Mononuclear cell (primary cell): ENCODE data around the gene CSNK1A1L. TPM values are rescaled to one million over a fixed set of nuclear protein-coding genes. Genes with fewer than 3 reads are reported as not detected.

ENCODE experiments used
- H3K27me3 ChIP-seq: 2 replicates; pipeline ENCODE4 v1.6.0; 2011; ENCODE audit warnings: low read length, control low read depth; ENCODE audit not compliant: insufficient read depth
- H3K4me1 ChIP-seq: 2 replicates; pipeline ENCODE4 v1.5.1; 2011; ENCODE audit warnings: mild to moderate bottlenecking, low read length, control low read depth; ENCODE audit not compliant: insufficient read depth
- H3K4me3 ChIP-seq: 2 replicates; pipeline ENCODE4 v1.5.1; 2011; ENCODE audit warnings: mild to moderate bottlenecking, low read length, moderate library complexity
- H3K9me3 ChIP-seq: 2 replicates; pipeline ENCODE4 v1.5.1; 2011; ENCODE audit warnings: low read depth, mild to moderate bottlenecking, control low read depth, low read length
- total RNA-seq: library from RNA; depleted of rRNA; stranded (reverse); fragments of >200 nt; gene quantifications from one replicate; pipeline ENCODE4 v1.2.3, GENCODE V29; 2012

Gene CSNK1A1L
- total RNA-seq: not detected

DNA sequence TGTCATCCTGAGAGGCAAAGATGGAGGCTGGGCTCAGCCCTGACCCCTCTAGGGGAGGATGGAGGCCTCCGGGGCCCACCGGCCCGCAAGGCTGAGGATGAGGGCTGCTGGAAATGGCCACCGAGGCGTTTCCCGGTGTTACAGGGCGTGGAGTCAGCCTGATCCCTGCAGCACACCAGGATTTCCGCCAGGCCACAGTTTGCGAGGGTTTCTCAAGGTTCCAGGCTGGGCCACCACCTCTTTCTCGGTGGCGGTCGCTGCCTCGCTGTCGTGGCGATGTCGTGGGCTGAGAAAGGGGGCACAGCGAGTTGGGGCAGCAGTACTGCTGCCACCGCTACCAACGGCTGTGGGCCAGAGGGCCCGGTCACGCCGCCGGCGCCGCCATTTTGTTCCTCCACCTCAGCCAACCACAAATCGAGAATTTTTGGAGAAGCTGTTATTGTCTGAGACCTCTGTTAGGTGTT, at the start of gene CSNK1A1L:
TSS of gene CSNK1A1L (minus strand) at position 414 of the 464 bp plus-strand sequence. CDS start at position 6, 408 bp downstream.
- peaks cover 3% of the 10 kb centered on the region for H3K27me3 ChIP-seq

DNA sequence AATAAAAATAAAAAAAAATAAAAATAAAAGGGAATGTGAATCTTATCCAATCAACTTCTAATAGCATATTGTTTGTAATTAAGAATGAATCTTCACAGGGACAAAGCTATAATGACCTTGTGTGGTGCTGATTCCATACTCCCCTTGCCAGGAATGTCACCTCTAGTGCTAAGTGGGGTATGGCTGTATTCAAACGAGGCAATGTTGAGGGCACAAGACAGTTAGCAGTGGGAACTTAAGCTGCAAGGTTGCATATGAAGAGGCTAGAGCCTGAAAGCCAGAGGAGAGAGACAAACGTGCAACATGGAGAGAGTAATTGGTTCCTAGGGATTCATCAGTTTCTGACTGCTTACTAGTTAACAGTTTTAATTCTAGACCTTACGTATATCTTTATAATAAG, 43.9 kb upstream of the CSNK1A1L start:
- no peaks in the 10 kb centered on the region for H3K27me3 ChIP-seq
- H3K9me3 ChIP-seq: no peaks in the 10 kb centered on the region

More for the DNA sequence above, at the start of gene CSNK1A1L:
- Histone ChIP-seq H3K4me3 (no peak within 1 kb of the TSS), H3K9me3 (no peaks in the 10 kb centered on the region), H3K4me1 (no peaks in the 10 kb centered on the region)

DNA sequence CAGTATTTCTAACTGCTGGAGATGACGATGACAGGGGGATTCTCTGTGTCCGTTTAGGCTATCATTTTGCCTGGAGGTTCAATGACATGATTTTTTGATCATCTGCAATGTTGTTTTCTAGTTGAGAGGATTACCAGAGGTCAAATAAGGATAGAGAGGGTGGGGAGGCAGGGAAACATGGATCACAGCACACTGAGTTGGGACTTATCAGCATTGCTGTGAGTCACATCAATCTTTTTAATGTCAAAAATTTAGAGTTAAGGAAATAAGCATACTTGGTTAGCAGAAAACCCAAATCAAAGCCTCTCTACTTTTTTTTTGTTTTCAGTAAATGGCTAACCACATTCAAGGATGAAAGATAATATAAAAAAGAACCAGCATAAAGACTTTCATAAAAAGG, 43.0 kb upstream of the CSNK1A1L start:
- Histone ChIP-seq H3K4me1 (no peaks in the 10 kb centered on the region), H3K4me3 (no peak overlapping the region), H3K27me3 (no peaks in the 10 kb centered on the region), H3K9me3 (no peaks in the 10 kb centered on the region)

More for the DNA sequence above, 43.9 kb upstream of the CSNK1A1L start:
- H3K4me3 ChIP-seq: no peak overlapping the region
- H3K4me1 ChIP-seq: no peaks in the 10 kb centered on the region

DNA sequence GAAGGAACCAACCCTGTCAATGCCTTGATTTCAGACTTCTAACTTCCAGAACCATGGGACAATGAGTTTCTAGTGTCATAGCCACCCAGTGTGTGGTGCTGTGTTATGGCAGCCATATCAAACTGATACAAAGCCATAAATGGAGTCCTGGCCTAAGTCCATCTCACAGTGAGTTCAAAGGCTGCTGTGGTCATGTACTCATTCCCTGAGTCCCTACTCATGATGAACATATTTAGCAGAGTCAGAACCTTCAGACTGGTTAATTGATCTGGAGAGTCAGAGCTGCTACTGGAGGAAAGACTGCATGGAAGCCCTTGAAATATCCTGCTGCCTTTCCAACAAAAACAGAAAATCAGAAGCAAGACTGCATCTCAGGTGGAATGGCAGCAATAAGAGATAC, 39.2 kb upstream of the CSNK1A1L start:
- no peak overlapping the region for H3K4me3 ChIP-seq
- no peaks in the 10 kb centered on the region for H3K4me1 ChIP-seq
- no peaks in the 10 kb centered on the region for H3K27me3 ChIP-seq
- H3K9me3 ChIP-seq: no peaks in the 10 kb centered on the region

DNA sequence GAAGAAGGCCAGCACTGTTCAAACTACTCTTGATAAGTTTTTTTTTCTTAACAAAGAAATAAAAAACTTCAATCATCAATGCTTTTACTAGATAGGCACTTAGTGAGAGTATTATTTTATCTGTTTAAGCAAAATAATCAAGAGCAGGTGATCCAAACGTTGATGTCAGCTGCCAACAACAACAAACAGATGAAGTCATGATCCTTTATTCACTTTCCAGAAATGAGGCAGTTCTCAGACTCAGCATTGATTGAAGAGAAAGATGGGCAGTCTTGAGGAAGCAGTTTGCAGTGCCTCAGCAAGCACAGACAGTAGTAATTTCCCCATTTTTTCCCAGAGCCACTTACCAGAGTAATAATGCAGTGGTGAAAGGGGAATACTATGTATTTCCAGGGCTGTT, 38.4 kb upstream of the CSNK1A1L start:
- H3K4me3 ChIP-seq: no peak overlapping the region
- H3K27me3 ChIP-seq: no peaks in the 10 kb centered on the region
- H3K4me1 ChIP-seq: no peaks in the 10 kb centered on the region
- H3K9me3 ChIP-seq: no peaks in the 10 kb centered on the region

DNA sequence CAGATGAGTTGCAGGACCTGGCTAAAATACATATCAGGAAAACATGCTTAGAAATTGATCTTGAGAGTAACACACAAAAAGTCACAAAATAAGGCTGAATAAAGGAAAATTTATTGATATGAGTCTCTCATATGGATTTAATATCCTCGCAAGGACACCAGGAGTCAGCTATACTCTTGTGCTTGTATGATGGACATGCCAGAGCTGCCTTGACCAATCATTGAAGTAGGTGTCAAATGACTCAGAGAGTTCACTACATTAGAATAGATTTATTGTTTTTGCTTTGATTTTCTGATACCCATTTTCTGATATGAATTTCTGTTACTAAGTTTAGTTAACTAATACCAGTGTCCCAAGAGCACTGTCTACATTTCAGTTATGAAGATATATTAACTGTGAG, 37.4 kb upstream of the CSNK1A1L start:
- H3K4me1 ChIP-seq: no peaks in the 10 kb centered on the region
- H3K4me3 ChIP-seq: no peak overlapping the region
- H3K27me3 ChIP-seq: no peaks in the 10 kb centered on the region
- no peaks in the 10 kb centered on the region for H3K9me3 ChIP-seq

DNA sequence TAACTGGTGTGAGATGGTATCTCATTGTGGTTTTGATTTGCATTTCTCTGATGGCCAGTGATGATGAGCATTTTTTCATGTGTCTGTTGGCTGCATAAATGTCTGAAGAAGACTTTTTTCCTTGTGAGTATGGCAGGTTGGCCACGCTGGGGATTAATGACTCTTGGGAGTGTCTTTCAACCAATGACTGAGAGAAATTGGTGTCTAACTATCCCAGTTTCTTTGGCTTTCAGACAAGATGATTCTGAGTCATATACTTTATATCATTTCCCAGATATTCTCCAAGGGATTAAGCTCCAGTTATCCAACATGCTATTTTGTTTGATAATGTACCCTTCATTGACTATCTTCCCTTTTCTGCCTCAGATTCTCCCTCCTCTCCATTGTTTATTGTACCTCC, 35.5 kb upstream of the CSNK1A1L start:
- Histone ChIP-seq H3K27me3 (no peaks in the 10 kb centered on the region), H3K4me1 (no peaks in the 10 kb centered on the region), H3K9me3 (no peaks in the 10 kb centered on the region), H3K4me3 (no peak overlapping the region)

DNA sequence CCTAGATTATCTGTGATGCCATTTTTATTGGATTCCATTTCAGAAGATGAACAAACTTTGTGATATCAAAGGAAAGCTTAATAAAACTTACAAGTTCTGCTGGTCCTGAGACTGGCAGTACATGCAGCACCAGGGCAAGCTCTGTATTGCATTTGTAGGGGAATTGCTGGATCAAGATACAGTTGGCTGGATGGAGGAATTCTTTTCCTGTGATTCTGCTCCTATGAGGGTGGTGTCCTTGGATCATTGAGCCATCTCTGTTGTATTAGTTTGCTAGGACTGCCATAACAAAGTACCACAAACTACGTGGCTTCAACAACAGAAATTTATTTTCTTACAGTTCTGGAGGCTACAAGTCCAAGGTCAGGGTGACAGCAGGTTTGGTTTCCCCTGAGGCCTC, 33.9 kb upstream of the CSNK1A1L start:
- Histone ChIP-seq H3K9me3 (no peaks in the 10 kb centered on the region), H3K4me1 (no peaks in the 10 kb centered on the region), H3K27me3 (no peaks in the 10 kb centered on the region), H3K4me3 (no peak overlapping the region)

DNA sequence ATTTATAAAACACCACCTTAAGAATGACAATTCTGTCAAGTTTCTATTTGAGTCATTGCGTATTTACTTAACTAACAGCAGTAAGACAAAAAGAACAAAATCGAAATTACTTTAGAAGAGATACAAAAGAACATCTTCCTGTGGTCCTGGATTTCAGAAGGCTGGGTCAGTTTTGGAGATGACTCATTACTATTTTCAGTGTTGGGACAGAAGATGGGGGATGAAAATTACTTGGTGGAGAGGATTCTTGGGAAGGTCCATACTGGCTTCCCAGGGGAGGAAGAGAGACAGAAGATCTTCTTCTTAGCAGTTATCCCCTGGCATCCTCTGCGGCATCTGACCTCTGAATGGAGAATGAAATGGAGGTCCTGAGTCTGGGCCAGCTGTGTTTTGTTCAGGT, 33.5 kb upstream of the CSNK1A1L start:
- H3K9me3 ChIP-seq: no peaks in the 10 kb centered on the region
- no peaks in the 10 kb centered on the region for H3K4me1 ChIP-seq
- no peaks in the 10 kb centered on the region for H3K27me3 ChIP-seq
- no peak overlapping the region for H3K4me3 ChIP-seq

DNA sequence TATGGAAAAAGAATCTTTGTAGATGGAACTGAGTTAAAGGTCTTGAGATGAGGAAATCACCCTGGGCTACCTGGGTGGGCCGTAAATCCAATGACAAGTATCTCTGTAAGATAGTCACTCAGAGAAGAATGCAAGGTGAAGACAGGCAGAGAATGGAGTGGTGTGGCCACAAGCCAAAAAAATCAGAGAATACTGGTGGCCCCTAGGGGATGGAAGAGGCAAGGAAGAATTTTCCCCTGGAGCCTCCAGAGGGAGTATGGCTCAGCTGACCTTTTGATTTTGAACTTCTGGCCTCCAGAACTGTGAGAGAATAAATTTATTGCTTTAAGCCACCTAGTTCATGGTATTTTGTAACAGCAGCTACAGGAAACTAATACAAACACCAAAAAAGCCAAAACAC, 32.7 kb upstream of the CSNK1A1L start:
- Histone ChIP-seq H3K4me1 (no peaks in the 10 kb centered on the region), H3K9me3 (no peaks in the 10 kb centered on the region), H3K4me3 (no peak overlapping the region), H3K27me3 (no peaks in the 10 kb centered on the region)

DNA sequence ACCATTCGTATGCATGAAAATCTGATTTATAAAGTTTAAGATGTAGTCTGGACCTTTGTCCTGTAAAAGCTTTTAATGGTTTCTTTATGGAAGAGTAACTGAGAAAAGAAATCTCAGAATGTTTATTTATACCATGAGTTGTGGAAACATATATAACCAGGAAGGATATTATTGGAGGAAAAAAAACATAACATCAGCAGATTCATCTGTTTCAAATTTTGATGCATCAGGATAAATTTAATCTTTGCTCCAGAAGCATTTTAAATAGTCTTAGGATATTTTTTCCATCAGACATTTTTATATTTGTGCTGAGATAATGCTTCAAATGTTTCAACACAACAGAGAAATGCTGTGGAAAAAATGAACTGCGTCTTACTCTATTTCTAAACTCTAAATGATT, 31.2 kb upstream of the CSNK1A1L start:
- Histone ChIP-seq H3K9me3 (no peaks in the 10 kb centered on the region), H3K27me3 (no peaks in the 10 kb centered on the region), H3K4me1 (no peaks in the 10 kb centered on the region), H3K4me3 (no peak overlapping the region)

DNA sequence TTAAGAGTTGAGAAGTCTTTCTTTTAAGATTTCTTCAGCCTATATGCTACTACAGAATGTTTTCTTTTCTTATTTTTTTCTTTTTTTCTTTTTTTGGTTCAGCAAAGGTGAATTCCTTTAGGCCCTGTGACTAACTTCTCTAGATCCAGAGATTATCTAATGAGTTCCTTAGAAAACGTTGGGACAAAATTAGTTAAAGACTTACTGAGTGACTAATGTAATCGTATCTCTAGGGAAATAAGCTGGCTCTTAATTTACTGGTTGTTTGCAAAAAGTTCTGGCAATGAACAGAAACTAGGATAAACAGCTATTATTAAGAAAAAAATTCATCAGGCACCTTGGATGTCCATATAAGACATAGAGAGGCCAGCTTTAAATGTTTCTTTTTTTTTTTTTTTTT, 30.7 kb upstream of the CSNK1A1L start:
- H3K4me1 ChIP-seq: no peaks in the 10 kb centered on the region
- H3K9me3 ChIP-seq: no peaks in the 10 kb centered on the region
- H3K27me3 ChIP-seq: no peaks in the 10 kb centered on the region
- no peak overlapping the region for H3K4me3 ChIP-seq

DNA sequence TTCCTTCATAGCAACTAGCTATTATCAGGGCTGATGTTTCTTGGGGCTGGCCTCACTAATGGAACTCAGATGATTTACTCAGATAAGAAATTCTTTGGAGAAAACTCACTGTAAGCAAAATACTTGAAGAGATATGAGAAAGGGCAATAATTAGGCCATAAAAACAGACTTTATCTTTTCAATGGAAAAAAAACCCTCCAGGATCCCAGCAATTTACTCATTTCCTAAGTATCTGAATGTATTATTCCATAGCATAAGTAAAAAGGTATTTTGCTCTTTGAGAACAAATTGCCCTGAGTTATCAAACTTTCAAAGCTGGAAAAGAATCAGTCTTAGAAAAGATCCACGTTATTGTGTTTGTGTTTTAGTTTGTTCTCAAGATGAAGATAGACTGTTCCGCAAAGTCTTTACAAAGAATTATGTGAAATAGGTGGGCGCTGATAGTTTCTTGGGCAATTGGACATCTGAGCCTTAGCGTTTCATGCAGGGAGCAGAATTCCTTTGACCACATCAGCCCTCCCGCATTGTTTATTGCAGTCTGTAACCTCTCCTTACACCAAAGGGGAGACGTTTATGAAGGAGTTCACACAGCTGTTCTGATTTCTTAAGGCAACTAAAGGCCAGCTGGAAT, 29.1 kb upstream of the CSNK1A1L start:
- Histone ChIP-seq H3K4me1 (no peaks in the 10 kb centered on the region), H3K27me3 (no peaks in the 10 kb centered on the region), H3K9me3 (no peaks in the 10 kb centered on the region), H3K4me3 (no peak overlapping the region)

DNA sequence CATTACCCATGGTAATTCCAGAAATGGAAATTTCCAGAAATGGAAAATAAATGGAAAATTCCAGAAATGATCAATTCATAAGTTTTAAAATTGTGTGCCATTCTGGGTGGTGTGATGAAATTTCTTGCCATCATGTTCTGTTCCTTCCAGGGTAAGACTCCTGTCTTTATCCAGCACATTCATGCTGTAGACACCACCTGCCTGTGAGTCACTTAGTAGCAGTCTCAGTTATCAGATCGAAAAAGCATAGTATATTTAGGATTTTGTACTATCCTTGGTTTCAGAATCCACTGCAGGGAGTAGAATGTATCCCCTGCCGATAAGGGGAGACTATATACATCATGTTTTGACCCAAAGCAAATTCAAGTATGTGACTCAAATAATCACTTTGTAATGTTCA, 26.7 kb upstream of the CSNK1A1L start:
- no peaks in the 10 kb centered on the region for H3K4me1 ChIP-seq
- H3K27me3 ChIP-seq: no peaks in the 10 kb centered on the region
- no peak overlapping the region for H3K4me3 ChIP-seq
- H3K9me3 ChIP-seq: no peaks in the 10 kb centered on the region

DNA sequence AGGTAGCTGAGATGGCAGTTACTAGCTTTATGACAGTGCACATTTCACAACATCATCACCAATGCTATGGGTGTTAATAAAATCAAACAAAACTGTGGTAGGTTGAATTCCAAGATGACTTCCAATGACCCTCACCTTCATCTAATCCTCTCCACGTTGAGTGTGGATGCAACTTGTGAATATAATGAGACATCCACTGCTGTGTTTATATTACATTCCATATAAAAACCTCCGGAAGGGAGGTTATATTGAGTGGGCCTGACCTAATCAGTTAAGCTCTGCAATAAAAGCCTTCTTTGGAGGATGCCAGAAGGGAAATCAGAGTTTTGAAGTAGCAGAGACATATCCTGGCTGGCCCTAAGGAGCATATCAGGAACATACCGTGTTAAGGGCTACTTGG, 25.6 kb upstream of the CSNK1A1L start:
- no peaks in the 10 kb centered on the region for H3K4me1 ChIP-seq
- H3K4me3 ChIP-seq: no peak overlapping the region
- no peaks in the 10 kb centered on the region for H3K27me3 ChIP-seq

DNA sequence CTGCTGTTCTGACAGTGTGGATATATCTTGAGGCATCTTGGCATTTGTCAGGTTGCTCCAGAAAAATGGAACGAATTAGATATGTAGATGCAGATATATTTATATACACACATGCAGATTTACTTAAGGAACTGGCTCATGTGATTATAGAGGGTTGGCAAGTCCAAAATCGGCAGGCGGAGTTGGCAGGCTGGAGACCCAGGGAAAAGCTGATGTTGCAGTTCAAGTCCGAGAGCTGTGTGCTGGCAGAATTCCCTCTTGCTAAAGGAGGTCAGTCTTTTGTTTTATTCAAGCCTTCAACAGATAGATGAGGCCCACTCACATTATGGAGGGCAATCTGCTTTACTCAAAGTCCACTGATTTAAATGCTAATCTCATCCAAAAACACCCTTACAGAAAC, 24.4 kb upstream of the CSNK1A1L start:
- no peaks in the 10 kb centered on the region for H3K9me3 ChIP-seq
- H3K27me3 ChIP-seq: no peaks in the 10 kb centered on the region
- no peaks in the 10 kb centered on the region for H3K4me1 ChIP-seq
- H3K4me3 ChIP-seq: no peak overlapping the region

More for the DNA sequence above, 25.6 kb upstream of the CSNK1A1L start:
- H3K9me3 ChIP-seq: no peaks in the 10 kb centered on the region
